BJ (cell line): ENCODE data around the gene GNG2. TPM values are rescaled to one million over a fixed set of nuclear protein-coding genes. Genes with fewer than 3 reads are reported as not detected.

Experiments used
- CTCF ChIA-PET: fragments of 350-600 bp; formaldehyde crosslinking; extraction: SDS; loops from one replicate; lab custom pipeline; 2021; ENCODE audit warnings: antibody characterized with exemption, inconsistent platforms; lab: Yijun Ruan, JAX
- POLR2A ChIA-PET: fragments of 300-600 bp; sonication (Branson Sonifier 250); formaldehyde crosslinking; extraction: SDS; loops from one replicate; lab custom pipeline; 2021; ENCODE audit warnings: antibody characterized with exemption; lab: Charles Lee
- DNase-seq: peaks from one replicate; pipeline ENCODE4 v3.0.0-alpha.2; 2011; ENCODE audit warnings: low read depth
- H3K27me3 ChIP-seq: 2 replicates; pipeline ENCODE4 v1.6.0; 2011; ENCODE audit warnings: low read length; ENCODE audit not compliant: control insufficient read depth, insufficient read depth
- H3K36me3 ChIP-seq: 2 replicates; pipeline ENCODE4 v1.5.1; 2011; ENCODE audit warnings: low read length; ENCODE audit not compliant: control insufficient read depth, insufficient read depth
- H3K4me3 ChIP-seq: 2 replicates; pipeline ENCODE4 v1.5.1; 2011; ENCODE audit warnings: low read depth, mild to moderate bottlenecking, control low read depth, low read length
- polyA plus RNA-seq: library from polyadenylated mRNA; depleted of rRNA; stranded (reverse); fragments of >200 nt; gene quantifications from 2 replicates; pipeline ENCODE4 v1.2.3, GENCODE V29; 2011
- TF ChIP-seq, protein P1 (sequence below): IDR thresholded peaks from 2 replicates; pipeline ENCODE4 v1.5.1; 2011; ENCODE audit warnings: low read depth, mild to moderate bottlenecking, control low read depth, inconsistent platforms, low read length, moderate library complexity; ENCODE audit not compliant: insufficient read depth

The GNG2 gene
- polyA plus RNA-seq, 1 experiment = 4.5 TPM

- no peak overlapping the region for H3K4me3 ChIP-seq
- ChIA-PET POLR2A (no interaction called here), CTCF (interaction anchor here (0.6 to 1.4 kb wide), 3 partner anchors 10 to 19 kb away, joined by 3 to 5 read pairs (median 5); no protein-coding TSS in a partner anchor)
- no peak for DNase-seq
- no peaks in the 10 kb centered on the region for H3K27me3 ChIP-seq
- TF ChIP-seq, protein P1, sequence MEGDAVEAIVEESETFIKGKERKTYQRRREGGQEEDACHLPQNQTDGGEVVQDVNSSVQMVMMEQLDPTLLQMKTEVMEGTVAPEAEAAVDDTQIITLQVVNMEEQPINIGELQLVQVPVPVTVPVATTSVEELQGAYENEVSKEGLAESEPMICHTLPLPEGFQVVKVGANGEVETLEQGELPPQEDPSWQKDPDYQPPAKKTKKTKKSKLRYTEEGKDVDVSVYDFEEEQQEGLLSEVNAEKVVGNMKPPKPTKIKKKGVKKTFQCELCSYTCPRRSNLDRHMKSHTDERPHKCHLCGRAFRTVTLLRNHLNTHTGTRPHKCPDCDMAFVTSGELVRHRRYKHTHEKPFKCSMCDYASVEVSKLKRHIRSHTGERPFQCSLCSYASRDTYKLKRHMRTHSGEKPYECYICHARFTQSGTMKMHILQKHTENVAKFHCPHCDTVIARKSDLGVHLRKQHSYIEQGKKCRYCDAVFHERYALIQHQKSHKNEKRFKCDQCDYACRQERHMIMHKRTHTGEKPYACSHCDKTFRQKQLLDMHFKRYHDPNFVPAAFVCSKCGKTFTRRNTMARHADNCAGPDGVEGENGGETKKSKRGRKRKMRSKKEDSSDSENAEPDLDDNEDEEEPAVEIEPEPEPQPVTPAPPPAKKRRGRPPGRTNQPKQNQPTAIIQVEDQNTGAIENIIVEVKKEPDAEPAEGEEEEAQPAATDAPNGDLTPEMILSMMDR = no peak
- no peaks in the 10 kb centered on the region for H3K36me3 ChIP-seq
These were observed 102.3 kb downstream of the GNG2 start for GRCh38 chr14:51962711-51963110.

- H3K27me3 ChIP-seq = no peaks in the 10 kb centered on the region
- TF ChIP-seq, protein P1 = no peak
- H3K4me3 ChIP-seq = no peak overlapping the region
- CTCF ChIA-PET = interaction anchor here (0.6 to 1.4 kb wide), 3 partner anchors 15 to 182 kb away, joined by 3 to 5 read pairs (median 5); no protein-coding TSS in a partner anchor
- POLR2A ChIA-PET = no interaction called here
- no peaks in the 10 kb centered on the region for H3K36me3 ChIP-seq
- DNase-seq = no peak
These were observed 102.9 kb downstream of the GNG2 start for GRCh38 chr14:51963286-51963685.

DNA sequence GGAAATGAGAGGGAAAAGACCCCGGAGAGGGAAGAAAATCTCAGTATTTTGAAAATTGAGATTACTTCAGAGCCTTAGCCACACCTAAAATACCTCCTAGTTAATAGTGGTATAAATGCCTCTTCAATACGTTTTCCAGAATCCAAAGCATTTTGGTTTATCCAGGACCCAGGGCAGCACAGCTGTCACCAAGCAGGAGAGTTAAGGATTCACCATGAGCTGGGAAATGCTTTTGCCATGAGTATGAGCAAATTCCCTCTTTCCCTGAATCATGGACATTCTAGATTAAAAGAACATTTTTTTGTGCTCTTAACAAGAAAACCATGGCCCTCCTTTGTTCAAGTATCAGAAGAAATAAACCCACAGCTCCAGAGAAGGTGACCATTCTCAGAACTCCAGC is 107.1 kb downstream of the GNG2 start:
- Histone ChIP-seq H3K27me3 (no peaks in the 10 kb centered on the region), H3K4me3 (no peak overlapping the region), H3K36me3 (no peaks in the 10 kb centered on the region)
- TF ChIP-seq, protein P1 = no peak
- CTCF ChIA-PET = interaction anchor here (1.0 to 1.4 kb wide), 3 partner anchors 11 to 29 kb away, joined by 3 to 8 read pairs (median 3); no protein-coding TSS in a partner anchor
- POLR2A ChIA-PET = no interaction called here
- no peak for DNase-seq

DNA sequence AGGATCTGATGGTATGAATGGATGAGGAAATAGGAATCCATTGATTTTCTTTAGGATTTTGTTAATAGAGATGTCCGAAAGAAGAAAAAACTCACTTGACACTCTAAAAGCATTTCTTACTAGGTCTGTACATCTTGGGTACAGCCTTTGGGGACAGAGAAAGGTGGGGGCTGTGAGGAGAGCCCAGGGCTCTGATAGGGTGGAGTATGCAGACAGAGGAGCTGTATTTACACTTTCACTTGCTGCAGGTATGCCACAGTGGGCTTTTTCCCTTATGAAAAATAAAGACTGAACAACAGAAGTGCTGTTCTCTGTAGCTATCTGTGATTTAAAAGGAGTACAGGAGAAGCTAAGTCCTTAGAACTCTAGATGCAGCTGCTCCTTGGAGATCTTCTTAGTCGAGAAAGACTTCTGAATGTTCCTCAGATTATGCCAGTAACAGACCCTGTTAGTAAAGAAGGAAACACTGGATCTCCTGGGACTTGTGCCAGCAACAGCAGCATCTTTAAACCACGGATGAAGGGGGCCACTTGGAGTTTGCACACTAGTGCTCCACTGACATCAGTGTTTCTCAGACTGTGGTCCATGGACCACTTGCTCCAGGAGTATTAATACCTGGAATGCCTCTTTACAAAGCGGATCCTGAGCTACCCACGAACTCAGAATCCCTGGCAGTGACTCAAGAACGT is 109.6 kb downstream of the GNG2 start:
- CTCF ChIA-PET = interaction anchor here (0.8 to 2.6 kb wide), 5 partner anchors 9 to 686 kb away, joined by 3 to 18 read pairs (median 3); no protein-coding TSS in a partner anchor
- TF ChIP-seq, protein P1 = no peak
- POLR2A ChIA-PET = no interaction called here

DNA sequence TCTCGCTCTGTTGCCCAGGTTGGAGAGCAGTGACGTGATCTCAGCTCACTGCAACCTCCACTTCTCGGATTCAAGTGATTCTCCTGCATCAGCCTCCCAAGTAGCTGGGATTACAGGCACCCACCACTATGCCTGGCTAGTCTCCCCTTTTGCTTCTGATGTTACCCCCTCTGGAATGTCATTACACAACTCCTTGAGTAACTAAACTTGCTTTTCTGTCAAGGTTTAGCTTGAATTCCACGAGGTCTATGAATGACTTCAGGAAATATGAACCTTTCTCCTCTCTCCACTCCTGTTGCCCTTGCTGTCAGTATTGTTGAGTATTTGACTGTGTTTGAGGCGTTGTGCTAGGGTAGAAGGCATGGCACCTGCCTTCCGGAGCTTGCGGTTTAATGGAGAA is 112.2 kb downstream of the GNG2 start:
- H3K27me3 ChIP-seq = no peaks in the 10 kb centered on the region
- ChIA-PET CTCF (interaction anchor here (0.6 to 1.3 kb wide), 2 partner anchors 10 to 1036 kb away, joined by 3 read pairs; no protein-coding TSS in a partner anchor), POLR2A (no interaction called here)
- no peak overlapping the region for H3K4me3 ChIP-seq
- no peak for DNase-seq
- no peaks in the 10 kb centered on the region for H3K36me3 ChIP-seq
- TF ChIP-seq, protein P1 = no peak

More for the DNA sequence above, 109.6 kb downstream of the GNG2 start:
- Histone ChIP-seq H3K4me3 (no peak overlapping the region), H3K27me3 (no peaks in the 10 kb centered on the region), H3K36me3 (no peaks in the 10 kb centered on the region)
- no peak for DNase-seq
